Activated T-cell treated with anti-CD3 and anti-CD28 coated beads for 4 hours (primary cell): ENCODE results near the gene TUBA4B.
"Not testable (repeated sequence)": the region's sequence is repeated elsewhere in the genome, so short reads cannot be mapped to it uniquely, and the experiment has no call there.

Source experiments
- DNase-seq: peaks from one replicate; pipeline ENCODE4 v3.0.0-alpha.2; 2020

Gene TUBA4B

GRCh38 chr2:219278655-219279150 lies 25.7 kb downstream of the TUBA4B start:
- no peak for DNase-seq

GRCh38 chr2:219279151-219279915 lies 26.3 kb downstream of the TUBA4B start, which contains the start of gene DNAJB2:
TSS of gene DNAJB2 (plus strand) at chr2:219279366. CDS start at chr2:219279834, 468 bp downstream.
- peak; percentile 97 for DNase-seq

GRCh38 chr2:219279916-219280516 lies 27.0 kb downstream of the TUBA4B start:
- DNase-seq: no peak

GRCh38 chr2:219280651-219281050 lies 27.6 kb downstream of the TUBA4B start:
- no peak for DNase-seq

- DNase-seq: no peak
Observed at GRCh38 chr2:219281588-219281987, 28.5 kb downstream of the TUBA4B start.

- no peak for DNase-seq
Observed at GRCh38 chr2:219282375-219282774, 29.3 kb downstream of the TUBA4B start.

GRCh38 chr2:219282943-219283581 lies 30.0 kb downstream of the TUBA4B start:
- DNase-seq: no peak

GRCh38 chr2:219284501-219285372 lies 31.7 kb downstream of the TUBA4B start:
- DNase-seq: no peak

GRCh38 chr2:219285373-219285735 lies 32.3 kb downstream of the TUBA4B start:
- DNase-seq: no peak

GRCh38 chr2:219285894-219286425 lies 32.9 kb downstream of the TUBA4B start:
- no peak for DNase-seq

GRCh38 chr2:219286436-219287115 lies 33.5 kb downstream of the TUBA4B start:
- no peak for DNase-seq

GRCh38 chr2:219287116-219287440 lies 34.0 kb downstream of the TUBA4B start:
- DNase-seq: not testable (repeated sequence)

GRCh38 chr2:219287580-219288265 lies 34.7 kb downstream of the TUBA4B start:
- DNase-seq: no peak

GRCh38 chr2:219289195-219289536 lies 36.1 kb downstream of the TUBA4B start:
- DNase-seq: no peak

- DNase-seq: no peak
Observed at GRCh38 chr2:219289537-219290361, 36.7 kb downstream of the TUBA4B start.

GRCh38 chr2:219290381-219291171 lies 37.5 kb downstream of the TUBA4B start:
- no peak for DNase-seq

- DNase-seq: no peak
Observed at GRCh38 chr2:219291394-219291793, 38.4 kb downstream of the TUBA4B start.

- DNase-seq: no peak
Observed at GRCh38 chr2:219291910-219292490, 39.0 kb downstream of the TUBA4B start.

GRCh38 chr2:219292616-219293015 lies 39.6 kb downstream of the TUBA4B start:
- no peak for DNase-seq
